GM12878 (cell line): ENCODE results near the gene DIDO1.

Experiments used
- BRCA1 ChIP-seq: IDR thresholded peaks from 2 replicates; pipeline ENCODE4 v1.6.1; 2011; ENCODE audit warnings: low read depth, low read length, improper control_type of control experiment
- CHD1 ChIP-seq: IDR thresholded peaks from 2 replicates; pipeline ENCODE4 v1.6.1; 2012; ENCODE audit warnings: low read depth, low read length, improper control_type of control experiment
- CHD2 ChIP-seq: IDR thresholded peaks from 2 replicates; pipeline ENCODE4 v1.6.1; 2011; ENCODE audit warnings: low read depth, low read length, improper control_type of control experiment, borderline replicate concordance
- EP300 ChIP-seq, 2 experiments: fragments of 150-350 bp in 1 of 2; IDR thresholded peaks; 2 replicates each; pipeline ENCODE4 v1.6.1; 2011 to 2012; ENCODE audit warnings: low read depth in 2 of 2, low read length in 2 of 2, borderline replicate concordance in 1 of 2, improper control_type of control experiment in 1 of 2, inconsistent platforms in 1 of 2; ENCODE audit not compliant: control insufficient read depth in 1 of 2
- FOS ChIP-seq: IDR thresholded peaks from 3 replicates; pipeline ENCODE4 v1.6.1; 2011; ENCODE audit warnings: borderline replicate concordance; ENCODE audit not compliant: insufficient read length; ENCODE audit errors: extremely low read depth
- GATAD2B ChIP-seq: fragments of 450-650 bp; conservative IDR thresholded peaks from 2 replicates; pipeline ENCODE4 v1.6.1; 2017; ENCODE audit warnings: low read depth, mild to moderate bottlenecking, moderate library complexity
- JUNB ChIP-seq: IDR thresholded peaks from 2 replicates; pipeline ENCODE4 v1.6.1; 2016; ENCODE audit warnings: antibody characterized with exemption, mild to moderate bottlenecking
- POLR2A ChIP-seq: IDR thresholded peaks from 2 replicates; pipeline ENCODE4 v1.6.1; 2011; ENCODE audit warnings: low read depth, mild to moderate bottlenecking, low read length
- RAD21 ChIP-seq: IDR thresholded peaks from 2 replicates; pipeline ENCODE4 v1.6.1; 2011; ENCODE audit warnings: mild to moderate bottlenecking, low read depth, low read length, moderate library complexity; ENCODE audit not compliant: insufficient read depth
- TF ChIP-seq, protein P1 (sequence below), 3 experiments: IDR thresholded peaks in 2 of 3; conservative IDR thresholded peaks in 1 of 3; 2 replicates each; pipeline ENCODE4 v1.5.1; 2011; ENCODE audit warnings: low read depth in 3 of 3, low read length in 3 of 3, mild to moderate bottlenecking in 3 of 3, control low read depth in 2 of 3, moderate library complexity in 2 of 3, inconsistent platforms in 1 of 3, mixed read lengths in 1 of 3; ENCODE audit not compliant: control insufficient read depth in 2 of 3, insufficient read depth in 1 of 3; ENCODE audit errors: extremely low read depth in 1 of 3
- TF ChIP-seq, protein P2 (sequence below): fragments of 450-650 bp; IDR thresholded peaks from 2 replicates; pipeline ENCODE4 v1.6.1; 2016; ENCODE audit warnings: mild to moderate bottlenecking

DNA sequence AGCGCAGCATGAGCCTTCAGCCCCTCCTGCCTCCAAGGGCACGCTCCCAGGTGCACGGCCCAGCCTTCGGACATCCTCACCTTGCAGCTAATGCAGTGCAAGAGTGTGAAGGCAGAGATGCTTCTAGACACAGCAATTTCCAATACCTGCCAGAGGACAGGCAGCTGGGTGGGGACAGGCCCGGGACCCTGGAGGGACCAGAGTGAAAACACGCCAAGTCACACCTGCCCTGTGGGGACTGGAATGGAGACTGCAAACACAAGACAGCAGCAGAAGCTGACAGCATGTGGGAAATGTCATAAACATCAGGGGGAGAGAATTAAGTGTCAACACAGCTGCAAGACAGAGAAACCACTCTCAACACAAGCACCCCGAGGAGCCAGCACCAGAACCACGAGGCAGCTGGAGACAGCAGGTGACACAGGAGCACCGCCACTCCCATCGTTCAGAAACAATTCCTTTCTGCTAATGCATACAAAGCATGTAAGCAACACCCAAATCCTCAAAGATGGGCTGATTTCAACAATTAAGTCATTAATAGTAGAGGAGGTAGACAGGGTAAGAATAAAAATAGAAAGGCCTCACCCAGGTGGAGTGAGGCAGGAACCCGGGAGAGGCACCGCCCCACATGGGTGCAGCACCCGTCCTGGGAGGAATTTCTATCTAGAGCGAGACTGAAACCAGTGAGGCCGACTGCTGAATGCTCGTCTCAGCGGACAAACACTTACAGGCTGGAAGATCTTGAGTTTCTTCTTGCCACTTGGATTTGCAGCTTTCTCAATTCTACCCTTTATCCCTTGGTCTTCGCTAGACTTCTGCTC is 17.1 kb downstream of the DIDO1 start:
- no peak for TF ChIP-seq FOS
- TF ChIP-seq, protein P1, sequence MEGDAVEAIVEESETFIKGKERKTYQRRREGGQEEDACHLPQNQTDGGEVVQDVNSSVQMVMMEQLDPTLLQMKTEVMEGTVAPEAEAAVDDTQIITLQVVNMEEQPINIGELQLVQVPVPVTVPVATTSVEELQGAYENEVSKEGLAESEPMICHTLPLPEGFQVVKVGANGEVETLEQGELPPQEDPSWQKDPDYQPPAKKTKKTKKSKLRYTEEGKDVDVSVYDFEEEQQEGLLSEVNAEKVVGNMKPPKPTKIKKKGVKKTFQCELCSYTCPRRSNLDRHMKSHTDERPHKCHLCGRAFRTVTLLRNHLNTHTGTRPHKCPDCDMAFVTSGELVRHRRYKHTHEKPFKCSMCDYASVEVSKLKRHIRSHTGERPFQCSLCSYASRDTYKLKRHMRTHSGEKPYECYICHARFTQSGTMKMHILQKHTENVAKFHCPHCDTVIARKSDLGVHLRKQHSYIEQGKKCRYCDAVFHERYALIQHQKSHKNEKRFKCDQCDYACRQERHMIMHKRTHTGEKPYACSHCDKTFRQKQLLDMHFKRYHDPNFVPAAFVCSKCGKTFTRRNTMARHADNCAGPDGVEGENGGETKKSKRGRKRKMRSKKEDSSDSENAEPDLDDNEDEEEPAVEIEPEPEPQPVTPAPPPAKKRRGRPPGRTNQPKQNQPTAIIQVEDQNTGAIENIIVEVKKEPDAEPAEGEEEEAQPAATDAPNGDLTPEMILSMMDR (IDR thresholded peaks at IDR 0.05 in 2 of 3, conservative IDR thresholded peaks at IDR 0.05 in 1 of 3; ENCODE audit: control insufficient read depth in 2 of 3, extremely low read depth in 1 of 3, insufficient read depth in 1 of 3, low read depth in 3 of 3, low read length in 3 of 3) = no peak
- no peak for TF ChIP-seq CHD1
- TF ChIP-seq BRCA1 = no peak
- no peak for TF ChIP-seq EP300 (IDR thresholded peaks at IDR 0.05; ENCODE audit: borderline replicate concordance in 1 of 2, control insufficient read depth in 1 of 2, low read depth in 2 of 2, low read length in 2 of 2)
- no peak for TF ChIP-seq JUNB
- TF ChIP-seq POLR2A = no peak
- TF ChIP-seq RAD21 = no peak
- no peak for TF ChIP-seq CHD2
- TF ChIP-seq GATAD2B = no peak
- TF ChIP-seq, protein P2, sequence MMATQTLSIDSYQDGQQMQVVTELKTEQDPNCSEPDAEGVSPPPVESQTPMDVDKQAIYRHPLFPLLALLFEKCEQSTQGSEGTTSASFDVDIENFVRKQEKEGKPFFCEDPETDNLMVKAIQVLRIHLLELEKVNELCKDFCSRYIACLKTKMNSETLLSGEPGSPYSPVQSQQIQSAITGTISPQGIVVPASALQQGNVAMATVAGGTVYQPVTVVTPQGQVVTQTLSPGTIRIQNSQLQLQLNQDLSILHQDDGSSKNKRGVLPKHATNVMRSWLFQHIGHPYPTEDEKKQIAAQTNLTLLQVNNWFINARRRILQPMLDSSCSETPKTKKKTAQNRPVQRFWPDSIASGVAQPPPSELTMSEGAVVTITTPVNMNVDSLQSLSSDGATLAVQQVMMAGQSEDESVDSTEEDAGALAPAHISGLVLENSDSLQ = no peak
